ENCODE results near the gene SLC38A11.
"Not testable (repeated sequence)": the region's sequence is repeated elsewhere in the genome, so short reads cannot be mapped to it uniquely, and the experiment has no call there.

The SLC38A11 gene, protein sequence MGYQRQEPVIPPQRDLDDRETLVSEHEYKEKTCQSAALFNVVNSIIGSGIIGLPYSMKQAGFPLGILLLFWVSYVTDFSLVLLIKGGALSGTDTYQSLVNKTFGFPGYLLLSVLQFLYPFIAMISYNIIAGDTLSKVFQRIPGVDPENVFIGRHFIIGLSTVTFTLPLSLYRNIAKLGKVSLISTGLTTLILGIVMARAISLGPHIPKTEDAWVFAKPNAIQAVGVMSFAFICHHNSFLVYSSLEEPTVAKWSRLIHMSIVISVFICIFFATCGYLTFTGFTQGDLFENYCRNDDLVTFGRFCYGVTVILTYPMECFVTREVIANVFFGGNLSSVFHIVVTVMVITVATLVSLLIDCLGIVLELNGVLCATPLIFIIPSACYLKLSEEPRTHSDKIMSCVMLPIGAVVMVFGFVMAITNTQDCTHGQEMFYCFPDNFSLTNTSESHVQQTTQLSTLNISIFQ
- long read RNA-seq, donor 1, result 0 reads
- long read RNA-seq, donor 2, result 0 reads
- long read RNA-seq, donor 3, result 0 reads
- long read RNA-seq, donor 4, result 0 reads
- long read RNA-seq, donor 5, result 0 reads
- long read RNA-seq, donor 6, partial matches to known transcripts, result 0 of 1 reads
- long read RNA-seq, donor 6, other reads (novel, unspliced or antisense), result 0 of 1 reads
- long read RNA-seq, donor 7, result 0 reads
- long read RNA-seq, donor 8, partial matches to known transcripts, result 0 of 1 reads
- long read RNA-seq, donor 8, other reads (novel, unspliced or antisense), result 0 of 1 reads

DNA sequence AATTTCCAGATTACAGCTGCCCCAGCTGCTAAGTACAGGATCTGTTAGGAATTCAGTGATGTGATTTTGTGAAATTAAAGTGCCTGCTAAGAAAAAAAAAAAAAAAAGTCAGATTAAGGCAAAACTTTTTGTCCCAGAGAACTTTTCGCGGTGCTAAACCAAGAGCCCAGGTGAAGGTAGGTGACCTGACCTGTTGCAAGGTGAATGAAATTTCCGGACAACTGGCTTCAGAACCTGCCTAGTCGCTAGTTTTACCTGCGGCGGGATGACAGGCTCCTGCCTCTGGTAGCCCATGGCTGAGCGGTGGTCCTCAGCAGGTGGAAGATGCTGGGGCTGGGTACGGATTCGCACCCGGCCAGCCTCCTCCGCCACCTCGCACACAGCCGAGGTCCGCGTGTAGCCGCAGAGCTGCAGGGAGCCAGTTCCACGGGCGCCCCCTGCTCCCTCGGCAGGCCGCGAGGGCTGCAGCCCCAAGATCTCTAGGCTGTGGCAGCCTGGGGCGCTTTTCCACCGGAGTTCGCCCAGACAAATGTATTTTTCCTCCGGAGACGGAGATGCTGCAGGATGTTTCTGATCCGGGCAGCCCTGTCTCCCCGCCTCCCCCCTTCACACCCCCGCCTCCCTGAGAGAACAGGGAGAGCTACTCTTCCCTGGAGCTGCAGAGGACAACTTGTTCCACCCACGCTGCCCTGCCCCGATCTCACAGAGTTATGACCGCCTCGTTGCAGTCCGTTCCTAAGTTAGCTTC is at the start of gene SLC38A11:
SLC38A11 (minus strand) TSS at position 572 of the 748 bp plus-strand sequence; CDS start at position 294, 278 bp downstream.
- DNase-seq, result peak; percentile 47

DNA sequence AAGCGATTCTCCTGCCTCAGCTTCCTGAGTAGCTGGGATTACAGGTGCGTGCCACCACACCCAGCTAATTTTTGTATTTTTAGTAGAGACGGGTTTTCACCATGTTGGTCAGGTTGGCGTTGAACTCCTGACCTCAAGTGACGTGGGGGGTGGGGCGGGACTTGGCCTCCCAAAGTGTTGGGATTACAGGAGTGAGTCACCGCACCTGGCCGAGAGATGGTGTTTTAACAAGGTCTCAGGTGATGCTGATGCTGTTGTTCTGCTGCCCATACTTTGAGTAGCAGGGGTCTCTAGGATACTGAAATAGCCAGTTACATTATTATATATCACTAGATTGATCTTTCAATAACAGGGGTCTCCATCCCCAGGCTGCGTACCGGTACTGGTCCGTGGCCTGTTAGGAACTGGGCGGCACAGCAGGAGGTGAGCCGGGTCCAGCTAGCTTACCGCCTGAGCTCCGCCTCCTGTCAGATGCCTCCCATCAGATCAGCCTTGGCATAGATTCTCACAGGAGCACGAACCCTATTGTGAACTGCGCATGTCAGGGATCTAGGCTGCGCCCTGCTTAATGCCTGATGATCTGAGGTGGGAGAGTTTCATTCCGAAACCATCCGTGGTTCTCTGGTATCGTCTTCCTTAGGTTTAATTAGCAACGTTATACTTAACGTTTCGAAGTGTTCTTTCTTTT is 48.3 kb upstream of the SLC38A11 start:
- DNase-seq, result no peak

DNA sequence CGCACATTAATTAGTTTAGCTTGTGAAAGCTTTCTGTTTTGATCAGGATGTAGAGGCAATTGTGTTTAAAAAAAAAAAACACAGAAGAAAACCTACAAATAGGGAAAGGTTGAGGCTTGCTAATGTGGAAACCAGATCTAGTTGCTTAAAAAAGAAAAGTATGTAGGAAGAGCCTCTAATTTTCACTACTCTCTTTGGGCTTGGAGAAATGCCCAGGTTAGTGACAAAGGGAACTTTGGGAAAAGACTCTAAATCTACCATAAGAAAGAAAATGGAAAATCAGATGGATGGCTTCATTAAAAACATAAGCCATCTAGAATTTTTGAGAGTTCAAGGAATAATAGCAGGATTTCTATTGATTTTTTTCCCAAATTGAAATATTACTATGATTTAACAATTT is 47.3 kb upstream of the SLC38A11 start:
- DNase-seq, result no peak

DNA sequence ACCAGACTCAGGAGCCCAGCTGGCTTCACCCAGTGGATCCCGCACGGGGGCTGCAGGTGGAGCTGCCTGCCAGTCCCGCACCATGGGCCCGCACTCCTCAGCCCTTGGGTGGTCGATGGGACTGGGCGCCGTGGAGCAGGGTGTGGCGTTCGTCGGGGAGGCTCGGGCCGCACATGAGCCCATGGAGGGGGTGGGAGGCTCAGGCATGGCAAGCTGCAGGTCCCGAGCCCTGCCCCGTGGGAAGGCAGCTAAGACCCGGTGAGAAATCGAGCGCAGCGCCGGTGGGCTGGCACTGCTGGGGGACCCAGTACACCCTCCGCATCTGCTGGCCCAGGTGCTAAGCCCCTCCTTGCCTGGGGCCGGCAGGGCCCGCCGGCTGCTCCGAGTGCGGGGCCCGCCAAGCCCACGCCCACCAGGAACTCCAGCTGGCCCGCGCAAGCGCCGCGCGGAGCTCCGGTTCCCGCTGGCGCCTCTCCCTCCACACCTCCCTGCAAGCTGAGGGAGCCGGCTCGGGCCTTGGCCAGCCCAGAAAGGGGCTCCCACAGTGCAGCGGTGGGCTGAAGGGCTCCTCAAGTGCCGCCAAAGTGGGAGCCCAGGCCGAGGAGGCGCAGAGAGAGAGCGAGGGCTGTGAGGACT is 39.5 kb upstream of the SLC38A11 start:
- not testable (repeated sequence) for DNase-seq

DNA sequence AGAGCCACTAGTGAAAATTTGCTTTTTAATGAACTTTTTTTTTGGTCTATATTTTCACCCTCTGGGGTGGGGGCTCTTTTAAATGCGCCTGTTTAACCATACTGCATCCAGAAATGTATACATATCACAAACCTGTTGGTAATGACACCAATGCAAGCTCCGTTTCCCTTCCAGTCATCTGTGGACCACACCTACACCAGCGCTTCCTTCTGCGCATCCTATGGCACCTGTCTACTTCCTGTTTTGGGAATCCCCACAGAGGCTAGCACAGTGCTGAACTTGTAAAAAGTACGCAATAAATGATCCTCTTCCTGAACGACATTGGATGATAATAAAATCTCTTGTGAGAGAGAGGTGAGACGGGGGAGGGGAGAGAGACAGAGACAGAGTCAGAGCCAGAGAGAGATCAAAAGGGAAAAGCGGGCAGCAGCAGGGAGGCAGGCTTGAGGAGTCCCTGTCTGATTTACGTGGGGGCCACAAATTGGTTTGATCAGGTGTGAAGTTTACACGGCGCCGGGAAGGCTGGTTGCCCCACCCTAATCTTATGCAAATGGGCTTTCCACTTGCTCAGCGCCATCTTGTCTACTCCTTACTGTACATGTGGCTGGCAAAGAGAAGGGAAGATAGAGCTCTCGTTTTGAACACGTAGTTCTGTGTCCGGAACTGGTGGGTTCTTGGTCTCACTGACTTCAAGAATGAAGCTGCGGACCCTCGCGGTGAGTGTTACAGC is 38.1 kb upstream of the SLC38A11 start:
- DNase-seq, result no peak

DNA sequence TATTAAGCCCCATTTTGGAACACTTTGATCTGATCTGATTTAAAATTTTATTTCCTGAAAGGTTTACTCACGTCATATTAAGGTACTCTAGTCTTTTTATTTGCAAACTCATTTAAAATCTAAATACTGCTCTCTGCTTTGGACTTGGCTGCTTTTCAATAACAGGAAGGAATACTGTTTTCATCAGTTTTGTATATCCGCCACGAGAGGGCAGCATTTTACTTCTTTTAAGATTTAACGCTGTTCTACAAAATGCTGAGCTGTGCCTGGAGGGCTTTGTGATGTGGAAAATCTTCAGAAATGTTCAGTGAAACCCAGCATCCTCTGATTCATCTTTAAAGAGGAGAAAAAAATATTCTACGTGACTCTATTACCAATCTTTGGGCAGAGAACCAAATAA is 37.5 kb upstream of the SLC38A11 start:
- peak; percentile 17 for DNase-seq

DNA sequence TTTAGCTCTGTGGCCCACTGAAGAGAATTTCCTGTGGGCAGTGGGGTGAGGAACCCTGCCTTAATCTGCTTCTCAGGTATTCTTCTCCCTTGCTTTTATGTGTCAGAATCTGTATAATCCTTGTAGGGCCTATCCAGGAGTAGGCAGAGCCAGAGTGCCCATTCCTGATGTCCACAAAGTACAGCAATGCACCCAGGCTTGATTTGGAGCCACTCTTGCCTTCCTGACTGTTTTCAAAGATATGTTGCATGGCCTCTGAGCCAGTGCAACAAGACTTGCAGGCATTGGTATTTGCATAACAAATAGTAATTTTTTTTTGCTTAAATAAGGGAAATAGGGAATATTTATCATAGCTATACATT is 36.7 kb upstream of the SLC38A11 start:
- not testable (repeated sequence) for DNase-seq

DNA sequence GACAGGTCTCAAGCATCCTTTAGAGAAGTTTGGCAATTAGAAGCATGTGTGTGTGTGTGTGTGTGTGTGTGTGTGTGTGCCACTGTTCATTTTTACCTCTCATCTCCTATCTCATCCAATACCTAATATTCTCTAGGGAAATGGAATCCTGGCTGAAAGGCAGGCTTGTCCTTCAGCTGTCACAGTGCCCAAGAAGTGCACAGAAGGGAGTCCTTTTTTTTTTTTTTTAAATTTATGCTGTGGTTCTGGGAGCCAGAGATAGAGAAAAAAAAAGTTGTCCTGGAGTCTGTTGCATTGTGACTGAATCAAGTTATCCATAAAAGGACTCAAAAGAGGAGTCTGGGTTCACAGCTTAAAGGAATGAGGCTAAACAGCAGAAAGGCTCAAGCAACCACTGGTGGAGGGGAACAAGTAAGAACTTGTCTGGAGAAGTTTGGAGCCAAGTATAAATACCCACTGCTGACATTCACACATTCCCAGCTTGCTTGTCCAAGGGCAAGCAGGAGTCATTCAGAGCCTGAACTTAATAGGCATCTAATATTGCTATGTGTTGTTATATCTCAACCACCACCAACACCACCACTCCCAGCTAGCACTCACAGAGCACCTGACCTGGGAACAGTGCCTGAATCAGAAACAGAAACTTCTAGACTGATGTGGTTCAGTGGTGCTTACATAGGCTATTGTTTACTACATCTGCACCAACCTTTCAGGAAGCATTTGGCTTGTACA is 36.2 kb upstream of the SLC38A11 start:
- not testable (repeated sequence) for DNase-seq

DNA sequence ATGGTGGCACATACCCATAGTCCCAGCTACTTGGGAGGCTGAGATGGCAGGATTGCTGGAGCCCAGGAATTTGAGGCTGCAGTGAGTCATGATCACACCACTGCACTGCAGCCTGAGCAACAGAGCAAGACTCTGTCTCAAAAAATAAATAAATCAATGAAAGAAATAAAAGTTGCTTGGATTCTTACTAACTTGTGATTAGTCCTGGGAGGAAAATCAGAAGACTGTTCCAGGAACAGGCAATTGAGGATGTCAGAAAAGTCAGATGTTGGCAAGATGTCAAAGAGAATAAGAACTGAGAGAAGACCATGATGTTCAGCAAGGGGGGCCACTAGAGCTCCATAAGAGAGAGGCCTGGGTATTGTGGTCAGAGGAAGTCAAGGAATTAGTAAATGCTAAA is 35.6 kb upstream of the SLC38A11 start:
- not testable (repeated sequence) for DNase-seq

DNA sequence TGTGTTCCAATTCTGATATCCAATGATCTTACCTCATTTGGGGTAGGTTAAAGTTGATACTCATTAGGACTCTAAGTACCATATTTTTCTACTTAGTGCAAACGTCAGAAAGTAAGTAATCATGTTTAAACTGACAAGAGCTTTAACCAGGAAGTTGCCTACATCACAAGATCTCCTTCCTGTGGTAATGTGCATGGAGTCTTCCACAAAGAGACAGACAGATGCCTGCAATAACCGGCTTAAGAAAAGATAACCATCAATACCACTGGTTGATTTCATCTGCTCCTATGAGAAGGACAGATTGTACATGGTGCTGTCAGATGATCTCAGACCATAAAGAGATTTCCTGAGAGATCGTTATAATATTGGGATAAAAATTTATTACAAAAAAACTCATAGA is 33.5 kb upstream of the SLC38A11 start:
- not testable (repeated sequence) for DNase-seq

DNA sequence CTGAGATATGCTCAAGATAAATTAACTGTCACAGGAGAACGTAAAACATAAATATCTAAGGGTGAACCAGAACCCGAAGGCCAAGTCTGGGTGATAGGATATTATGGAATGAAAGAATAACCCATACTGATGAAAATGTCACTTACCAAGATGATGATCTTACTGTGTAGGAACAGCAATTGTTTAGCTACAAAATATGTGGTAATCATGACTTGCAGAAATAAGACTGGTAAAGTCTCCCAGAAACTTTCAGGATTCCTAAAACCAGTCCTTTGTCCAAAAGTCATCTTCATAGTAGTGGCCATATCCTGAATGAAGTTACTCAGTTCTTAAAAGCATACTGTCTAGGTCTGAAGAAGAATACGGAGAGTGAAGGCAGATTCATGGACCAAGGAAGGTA is 30.7 kb upstream of the SLC38A11 start:
- DNase-seq, result not testable (repeated sequence)

DNA sequence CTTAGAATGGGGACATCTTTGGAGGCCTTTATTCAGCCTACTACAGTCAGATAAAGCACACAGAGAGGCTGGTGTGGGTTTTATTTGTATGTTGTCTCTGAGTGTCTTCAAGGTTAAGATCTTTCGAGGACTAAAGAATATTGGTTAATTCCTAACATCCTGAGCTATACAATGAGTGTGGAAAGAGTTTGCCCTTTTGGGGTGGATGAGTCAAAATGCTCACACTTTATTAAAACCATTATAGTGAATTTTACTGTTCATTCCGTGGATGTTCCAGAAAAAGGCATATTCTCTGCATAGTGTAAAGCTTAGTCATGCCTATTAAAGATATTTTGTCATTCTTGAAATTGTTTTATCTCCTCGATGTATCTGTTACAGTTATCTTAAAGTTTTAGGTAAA is 29.1 kb upstream of the SLC38A11 start:
- no peak for DNase-seq

DNA sequence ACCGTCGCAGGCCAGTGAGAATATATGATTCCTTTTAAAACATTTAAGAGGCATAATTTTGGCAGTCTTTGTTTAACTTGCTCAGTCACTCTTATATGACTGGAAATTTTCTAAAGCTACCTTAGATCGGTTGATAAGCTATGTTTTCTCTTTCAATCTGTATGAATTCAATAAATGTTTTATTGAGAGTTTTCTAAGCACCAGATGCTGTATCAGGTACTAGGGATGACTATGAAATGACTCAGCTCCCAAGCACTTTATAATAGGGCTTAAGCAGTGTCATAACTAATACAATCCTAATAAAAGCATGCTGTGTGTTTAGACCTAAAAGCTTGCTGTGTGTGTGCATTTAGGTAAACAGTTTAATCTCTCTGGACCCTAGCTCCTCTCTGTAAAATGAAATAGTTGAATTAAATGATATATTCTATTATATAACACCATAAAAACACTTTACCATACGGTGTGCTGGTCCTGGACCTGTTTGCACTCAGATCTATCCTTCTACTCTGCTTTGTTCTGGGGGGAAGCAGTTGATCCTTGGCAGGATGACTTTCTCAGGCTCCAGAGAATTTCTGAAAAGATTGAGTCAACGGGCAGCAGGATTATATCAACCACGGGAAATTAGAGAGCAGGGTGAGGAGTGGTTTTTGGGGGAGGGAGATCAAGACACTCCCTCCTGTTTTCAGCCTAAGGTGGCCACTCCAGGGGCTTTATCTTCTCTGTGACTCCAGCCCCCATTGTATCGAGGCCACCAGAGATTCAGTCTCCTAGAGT is 26.1 kb upstream of the SLC38A11 start:
- DNase-seq, result no peak

DNA sequence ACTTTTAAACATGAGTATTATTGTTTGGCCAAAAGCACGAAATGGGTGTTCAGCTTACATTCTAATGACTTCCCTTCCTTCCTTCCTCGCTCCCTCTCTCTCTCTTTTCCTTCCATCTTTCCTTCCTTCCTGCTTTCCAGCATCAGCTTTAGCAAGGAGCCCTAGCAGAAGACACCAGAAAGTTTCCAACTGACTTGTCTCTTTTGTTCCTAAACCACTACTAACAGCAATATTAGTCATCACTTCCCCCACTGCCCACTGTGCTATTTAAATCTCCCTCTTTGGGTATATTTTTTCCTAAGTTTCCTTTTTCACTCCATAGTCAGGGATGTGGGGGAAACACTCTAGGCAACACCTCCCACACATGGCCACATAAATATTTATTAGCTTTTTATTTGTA is 25.4 kb upstream of the SLC38A11 start:
- DNase-seq, result not testable (repeated sequence)

DNA sequence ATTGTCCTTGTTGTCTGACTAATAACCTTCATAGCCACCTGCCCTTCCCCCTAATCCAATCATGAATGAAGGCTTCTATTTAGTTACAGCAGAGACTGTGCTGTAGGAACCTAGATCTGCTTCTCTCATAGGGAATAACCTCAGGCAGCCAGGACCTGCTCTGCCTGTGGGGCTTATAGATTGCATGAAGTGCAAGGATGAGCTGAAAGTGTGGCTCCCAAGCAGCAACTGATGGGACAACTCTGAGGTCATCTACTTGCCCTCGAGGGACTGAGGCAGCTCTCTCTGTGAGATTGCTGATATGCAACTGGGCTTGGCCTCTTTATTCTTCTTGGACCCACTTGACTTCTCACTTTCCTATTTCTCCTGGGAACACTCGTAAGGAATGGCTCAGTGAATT is 23.8 kb upstream of the SLC38A11 start:
- no peak for DNase-seq

DNA sequence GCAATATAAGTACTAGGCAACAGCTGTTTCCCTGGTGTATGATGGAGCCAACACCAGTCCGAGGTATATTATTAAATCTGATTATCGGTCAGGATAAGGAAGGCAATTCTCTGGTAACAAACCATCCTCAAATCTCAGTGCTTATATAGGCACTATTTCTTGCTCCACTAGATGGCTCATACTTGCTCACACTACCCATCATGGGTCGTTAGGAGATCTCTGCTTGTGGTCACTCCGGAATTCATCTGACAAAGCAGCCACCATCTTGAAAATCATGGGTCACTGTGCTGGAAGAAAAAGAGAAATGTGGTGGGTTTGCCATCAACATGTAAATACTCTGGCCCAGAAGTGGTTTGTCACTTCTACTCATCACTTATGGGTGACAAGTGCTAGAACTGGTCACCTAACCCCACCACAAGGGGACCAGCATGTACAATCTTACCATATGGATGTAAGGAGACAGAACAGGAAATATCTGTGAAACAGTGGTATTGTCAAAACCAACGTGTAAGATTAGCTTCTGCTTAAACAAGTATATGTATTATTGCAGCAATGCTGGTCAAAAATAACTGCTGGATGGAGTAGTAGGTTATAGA is 21.6 kb upstream of the SLC38A11 start:
- DNase-seq, result not testable (repeated sequence)

DNA sequence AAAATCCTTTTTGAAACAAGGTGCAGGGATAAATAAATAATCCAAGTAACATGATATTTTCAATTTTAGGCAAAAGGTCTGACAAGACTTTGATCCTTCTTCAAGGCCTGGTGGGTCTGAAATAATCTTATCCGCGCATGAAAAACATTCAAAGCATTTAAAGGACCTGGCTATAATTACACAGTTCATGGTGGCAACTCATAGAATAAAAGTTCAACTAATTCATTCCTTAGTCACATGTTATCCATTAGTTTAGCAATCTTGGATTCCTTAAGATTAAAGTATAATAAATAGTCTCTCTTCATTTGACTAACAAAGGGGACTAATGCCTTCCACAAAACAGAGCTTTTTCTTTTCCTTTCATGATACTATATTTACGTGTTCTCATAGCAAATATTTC is 21.0 kb upstream of the SLC38A11 start:
- DNase-seq, result no peak

DNA sequence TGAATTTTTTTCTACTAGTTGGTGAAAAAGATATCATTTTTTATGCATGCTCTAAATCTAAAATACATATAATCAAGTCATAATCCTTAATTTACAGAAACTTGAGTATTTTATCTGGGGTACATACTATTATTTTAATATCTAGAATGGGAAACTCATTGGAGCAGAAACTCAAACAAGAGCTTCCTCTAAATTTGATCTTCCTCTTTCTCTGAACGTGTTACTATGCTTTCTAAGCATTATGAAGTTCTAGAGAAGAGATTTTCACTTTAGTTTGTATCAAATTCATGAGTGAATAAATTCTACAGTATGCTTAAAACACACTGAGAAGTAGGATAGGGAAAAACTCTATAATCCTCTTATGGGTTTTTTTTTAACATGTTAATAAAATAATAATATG is 20.6 kb upstream of the SLC38A11 start:
- no peak for DNase-seq

DNA sequence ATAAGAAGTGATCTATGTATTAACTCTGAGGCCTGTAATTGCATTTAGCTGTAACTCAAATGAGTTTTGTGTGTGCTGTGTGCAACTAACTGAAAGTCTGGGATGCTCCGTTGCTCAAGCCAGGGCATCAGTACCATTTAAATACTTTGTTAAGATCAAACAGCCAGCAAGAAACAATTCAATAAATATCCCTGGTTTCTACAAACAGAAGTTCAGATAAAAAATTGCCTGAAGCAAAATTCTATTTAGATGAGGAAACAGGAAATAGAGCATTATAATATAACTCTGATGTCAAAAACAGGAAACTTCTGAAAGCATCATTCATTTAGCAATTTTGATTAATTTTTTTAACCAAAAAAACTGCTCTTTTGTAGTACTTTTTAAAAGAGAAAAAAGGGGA is 18.9 kb upstream of the SLC38A11 start:
- no peak for DNase-seq
